Parathyroid adenoma (tissue), 2 donors: ENCODE data around the gene IGFBP2.
A peak's percentile ranks its signal among the peaks of the same experiment; 100 is the strongest.

Source experiments
- H2AFZ ChIP-seq: fragments of 300-600 bp; sonication (generic); one replicate; pipeline ENCODE4 v1.7.0; 2017; ENCODE audit warnings: antibody characterized with exemption, mild to moderate bottlenecking
- H3K27ac ChIP-seq: fragments of 300-600 bp; sonication (generic); one replicate; pipeline ENCODE4 v1.7.0; 2017
- H3K27me3 ChIP-seq: fragments of 300-600 bp; sonication (generic); one replicate; pipeline ENCODE4 v1.7.0; 2017; ENCODE audit warnings: low read length; ENCODE audit not compliant: control insufficient read depth, insufficient read depth
- H3K36me3 ChIP-seq: fragments of 300-600 bp; sonication (generic); one replicate; pipeline ENCODE4 v1.7.0; 2017; ENCODE audit warnings: low read length; ENCODE audit not compliant: control insufficient read depth, insufficient read depth
- H3K4me1 ChIP-seq: fragments of 300-600 bp; sonication (generic); one replicate; pipeline ENCODE4 v1.7.0; 2017; ENCODE audit warnings: control low read depth
- H3K4me2 ChIP-seq: fragments of 300-600 bp; sonication (generic); one replicate; pipeline ENCODE4 v1.7.0; 2017; ENCODE audit warnings: low read length
- H3K4me3 ChIP-seq: fragments of 300-600 bp; sonication (generic); one replicate; pipeline ENCODE4 v1.7.0; 2017; ENCODE audit warnings: low read depth, low read length
- H3K79me2 ChIP-seq: fragments of 300-600 bp; sonication (generic); one replicate; pipeline ENCODE4 v1.7.0; 2017; ENCODE audit warnings: control low read depth
- H3K9ac ChIP-seq: fragments of 300-600 bp; sonication (generic); one replicate; pipeline ENCODE4 v1.7.0; 2017; ENCODE audit warnings: mild to moderate bottlenecking
- H3K9me3 ChIP-seq: fragments of 300-600 bp; sonication (generic); one replicate; pipeline ENCODE4 v1.7.0; 2017; ENCODE audit warnings: low read length; ENCODE audit not compliant: control insufficient read depth
- TF ChIP-seq, protein P1 (sequence below): fragments of 300-600 bp; sonication (generic); IDR thresholded peaks from one replicate; pipeline ENCODE4 v1.7.0; 2017; ENCODE audit warnings: antibody characterized with exemption, mild to moderate bottlenecking
- donor health status: primary hyperparathyroidism.

Gene IGFBP2

GRCh38 chr2:216649574-216649973 lies 16.4 kb downstream of the IGFBP2 start:
- H3K4me2 ChIP-seq = no peak overlapping the region
- H3K9me3 ChIP-seq = no peaks in the 10 kb centered on the region
- H3K9ac ChIP-seq = no peak overlapping the region
- H3K27me3 ChIP-seq = no peaks in the 10 kb centered on the region
- no peaks in the 10 kb centered on the region for H3K4me1 ChIP-seq
- no peak overlapping the region for H3K4me3 ChIP-seq
- no peaks in the 10 kb centered on the region for H3K79me2 ChIP-seq
- H3K36me3 ChIP-seq = no peaks in the 10 kb centered on the region
- H2AFZ ChIP-seq = peak overlapping the region; percentile 38
- TF ChIP-seq, protein P1, sequence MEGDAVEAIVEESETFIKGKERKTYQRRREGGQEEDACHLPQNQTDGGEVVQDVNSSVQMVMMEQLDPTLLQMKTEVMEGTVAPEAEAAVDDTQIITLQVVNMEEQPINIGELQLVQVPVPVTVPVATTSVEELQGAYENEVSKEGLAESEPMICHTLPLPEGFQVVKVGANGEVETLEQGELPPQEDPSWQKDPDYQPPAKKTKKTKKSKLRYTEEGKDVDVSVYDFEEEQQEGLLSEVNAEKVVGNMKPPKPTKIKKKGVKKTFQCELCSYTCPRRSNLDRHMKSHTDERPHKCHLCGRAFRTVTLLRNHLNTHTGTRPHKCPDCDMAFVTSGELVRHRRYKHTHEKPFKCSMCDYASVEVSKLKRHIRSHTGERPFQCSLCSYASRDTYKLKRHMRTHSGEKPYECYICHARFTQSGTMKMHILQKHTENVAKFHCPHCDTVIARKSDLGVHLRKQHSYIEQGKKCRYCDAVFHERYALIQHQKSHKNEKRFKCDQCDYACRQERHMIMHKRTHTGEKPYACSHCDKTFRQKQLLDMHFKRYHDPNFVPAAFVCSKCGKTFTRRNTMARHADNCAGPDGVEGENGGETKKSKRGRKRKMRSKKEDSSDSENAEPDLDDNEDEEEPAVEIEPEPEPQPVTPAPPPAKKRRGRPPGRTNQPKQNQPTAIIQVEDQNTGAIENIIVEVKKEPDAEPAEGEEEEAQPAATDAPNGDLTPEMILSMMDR = no peak
- no peak overlapping the region for H3K27ac ChIP-seq

DNA sequence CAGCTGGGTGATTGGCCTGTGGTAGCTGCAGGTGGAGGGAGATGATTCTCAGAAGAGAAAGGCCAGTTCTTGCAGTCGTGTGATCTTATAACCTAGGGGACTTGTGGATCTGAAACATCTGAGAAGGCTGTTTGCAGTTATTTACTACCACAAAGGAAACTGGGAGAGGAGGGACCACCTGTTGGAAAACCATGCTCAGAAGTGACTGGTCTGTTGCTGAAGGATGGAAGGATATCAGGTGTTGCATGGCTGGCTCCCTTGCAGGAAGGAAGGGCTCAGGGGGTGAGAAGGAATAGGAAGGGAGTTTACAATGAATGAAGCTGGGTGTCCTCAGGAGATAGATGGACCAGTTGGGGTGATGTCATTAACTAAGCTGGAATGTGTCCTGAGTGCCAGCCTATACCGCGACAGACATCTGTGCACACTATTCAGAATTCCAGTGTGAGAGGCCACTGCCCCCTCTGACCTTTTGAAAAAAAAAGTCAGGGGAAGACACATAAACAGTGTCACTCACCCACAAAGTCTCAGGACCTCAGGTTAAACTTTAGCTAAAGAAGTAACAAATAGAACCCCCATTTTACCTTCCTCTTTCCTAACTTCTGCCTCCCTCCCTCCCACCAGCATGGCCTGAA lies 17.5 kb downstream of the IGFBP2 start:
- Histone ChIP-seq H3K4me1 (no peaks in the 10 kb centered on the region), H3K36me3 (no peaks in the 10 kb centered on the region), H3K27me3 (no peaks in the 10 kb centered on the region), H3K9me3 (no peaks in the 10 kb centered on the region), H3K9ac (no peak overlapping the region), H2AFZ (no peak overlapping the region), H3K79me2 (no peaks in the 10 kb centered on the region), H3K4me3 (no peak overlapping the region), H3K27ac (no peak overlapping the region), H3K4me2 (no peak overlapping the region)
- TF ChIP-seq, protein P1 = no peak

DNA sequence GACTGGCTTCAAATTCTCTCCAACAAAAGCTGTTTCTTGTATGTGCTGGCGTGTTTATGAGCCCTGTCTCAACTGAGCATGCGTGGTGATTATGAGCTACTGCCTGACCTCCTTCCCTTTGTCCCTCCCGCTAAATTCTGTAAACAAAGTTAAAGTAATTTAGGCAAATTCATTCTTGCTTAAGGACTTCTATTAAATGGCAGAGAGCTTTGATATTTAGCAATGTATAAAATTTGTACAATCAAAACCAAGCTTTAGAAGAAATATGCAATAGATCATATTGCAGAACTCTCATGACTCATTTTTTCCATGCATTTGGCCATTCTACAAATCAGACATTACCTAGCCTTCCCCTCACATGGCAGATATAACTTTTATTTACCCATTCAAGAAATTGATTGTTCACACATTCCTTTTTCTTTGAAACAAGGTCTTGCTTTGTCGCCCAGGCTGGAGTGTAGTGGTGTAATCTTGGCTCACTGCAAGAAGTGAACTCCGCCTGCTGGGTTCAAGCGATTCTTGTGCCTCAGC lies 18.2 kb downstream of the IGFBP2 start:
- H3K36me3 ChIP-seq = no peaks in the 10 kb centered on the region
- no peak overlapping the region for H3K4me3 ChIP-seq
- H3K4me2 ChIP-seq = no peak overlapping the region
- H3K4me1 ChIP-seq = no peaks in the 10 kb centered on the region
- H2AFZ ChIP-seq = no peak overlapping the region
- H3K79me2 ChIP-seq = no peaks in the 10 kb centered on the region
- TF ChIP-seq, protein P1 = no peak
- H3K9me3 ChIP-seq = no peaks in the 10 kb centered on the region
- no peak overlapping the region for H3K9ac ChIP-seq
- H3K27ac ChIP-seq = no peak overlapping the region
- no peaks in the 10 kb centered on the region for H3K27me3 ChIP-seq

DNA sequence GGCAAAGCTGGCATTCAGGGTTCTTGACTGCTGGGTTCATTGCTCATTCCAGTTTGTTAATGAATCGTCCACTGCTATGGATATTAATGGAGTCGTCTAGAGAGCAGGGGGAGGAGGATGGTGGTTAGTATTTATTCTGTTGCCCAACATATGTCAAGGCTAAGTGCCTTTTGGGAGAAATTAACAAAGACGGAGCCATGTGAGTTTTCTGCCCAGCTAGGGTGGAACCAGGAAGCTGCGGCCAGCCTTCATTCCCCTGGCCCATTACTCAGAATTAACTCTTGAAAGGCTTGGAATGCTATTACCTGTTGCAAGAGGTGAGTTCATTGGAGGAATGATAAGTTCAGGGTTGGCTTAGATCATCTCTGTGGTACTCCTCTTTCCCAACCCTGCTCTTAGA lies 19.3 kb downstream of the IGFBP2 start:
- H3K9me3 ChIP-seq = no peaks in the 10 kb centered on the region
- H3K4me3 ChIP-seq = no peak overlapping the region
- no peaks in the 10 kb centered on the region for H3K27me3 ChIP-seq
- H2AFZ ChIP-seq = no peak overlapping the region
- no peak overlapping the region for H3K9ac ChIP-seq
- H3K4me2 ChIP-seq = no peak overlapping the region
- H3K27ac ChIP-seq = no peak overlapping the region
- TF ChIP-seq, protein P1 = no peak
- no peaks in the 10 kb centered on the region for H3K36me3 ChIP-seq
- no peaks in the 10 kb centered on the region for H3K4me1 ChIP-seq
- H3K79me2 ChIP-seq = no peaks in the 10 kb centered on the region
